ENCODE measurements around the gene EFCAB6.
A peak's percentile ranks its signal among the peaks of the same experiment; 100 is the strongest.

Gene EFCAB6

DNA sequence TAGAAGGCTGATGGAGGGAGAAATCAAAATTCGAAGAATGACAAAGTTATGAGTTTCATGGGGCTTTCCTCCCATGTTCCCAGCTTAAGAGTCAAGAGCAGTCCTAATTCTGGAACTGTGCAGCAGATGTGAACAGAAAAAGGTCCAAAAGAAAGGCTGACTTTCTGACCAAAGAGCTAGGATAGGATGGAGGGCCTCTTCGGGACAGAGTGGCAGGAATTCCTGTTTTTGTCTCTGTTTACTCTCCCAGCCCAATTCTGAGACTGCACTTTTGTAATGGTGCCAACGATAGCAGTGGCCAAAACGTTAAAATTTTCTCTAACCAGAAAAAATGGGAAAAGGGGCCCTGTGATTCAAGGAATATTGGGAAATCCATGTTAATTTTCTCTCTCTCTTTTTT is 193.6 kb downstream of the EFCAB6 start:
- TF ChIP-seq, protein P1, sequence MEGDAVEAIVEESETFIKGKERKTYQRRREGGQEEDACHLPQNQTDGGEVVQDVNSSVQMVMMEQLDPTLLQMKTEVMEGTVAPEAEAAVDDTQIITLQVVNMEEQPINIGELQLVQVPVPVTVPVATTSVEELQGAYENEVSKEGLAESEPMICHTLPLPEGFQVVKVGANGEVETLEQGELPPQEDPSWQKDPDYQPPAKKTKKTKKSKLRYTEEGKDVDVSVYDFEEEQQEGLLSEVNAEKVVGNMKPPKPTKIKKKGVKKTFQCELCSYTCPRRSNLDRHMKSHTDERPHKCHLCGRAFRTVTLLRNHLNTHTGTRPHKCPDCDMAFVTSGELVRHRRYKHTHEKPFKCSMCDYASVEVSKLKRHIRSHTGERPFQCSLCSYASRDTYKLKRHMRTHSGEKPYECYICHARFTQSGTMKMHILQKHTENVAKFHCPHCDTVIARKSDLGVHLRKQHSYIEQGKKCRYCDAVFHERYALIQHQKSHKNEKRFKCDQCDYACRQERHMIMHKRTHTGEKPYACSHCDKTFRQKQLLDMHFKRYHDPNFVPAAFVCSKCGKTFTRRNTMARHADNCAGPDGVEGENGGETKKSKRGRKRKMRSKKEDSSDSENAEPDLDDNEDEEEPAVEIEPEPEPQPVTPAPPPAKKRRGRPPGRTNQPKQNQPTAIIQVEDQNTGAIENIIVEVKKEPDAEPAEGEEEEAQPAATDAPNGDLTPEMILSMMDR (IDR thresholded peaks at IDR 0.05) = no peak
- no peak for TF ChIP-seq ZFX (IDR thresholded peaks at IDR 0.05; ENCODE audit: borderline replicate concordance)
- H3K27ac ChIP-seq = no peak overlapping the region

DNA sequence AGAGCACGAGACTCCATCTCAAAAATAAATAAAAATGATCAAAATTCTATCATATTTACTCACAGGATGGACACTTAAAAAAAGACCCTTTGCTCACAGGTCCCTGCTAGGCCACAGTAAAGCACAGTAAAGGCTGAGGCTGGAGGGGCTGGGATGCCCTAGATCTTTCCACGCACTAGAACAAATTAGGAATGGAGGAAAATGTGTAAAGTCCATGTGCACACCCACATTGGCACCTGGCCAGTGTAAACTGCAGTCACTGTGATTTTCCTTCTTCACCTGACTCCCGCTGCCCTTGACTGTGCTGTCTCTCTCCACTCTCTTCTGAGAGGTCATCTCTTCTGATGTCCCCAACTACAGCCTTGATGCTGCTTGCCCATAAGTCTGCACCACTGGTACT is 195.5 kb downstream of the EFCAB6 start:
- H3K27ac ChIP-seq = no peak overlapping the region
- TF ChIP-seq, protein P1 (IDR thresholded peaks at IDR 0.05) = no peak
- no peak for TF ChIP-seq ZFX (IDR thresholded peaks at IDR 0.05; ENCODE audit: borderline replicate concordance)

- no peak overlapping the region for H3K27ac ChIP-seq
- no peak for TF ChIP-seq ZFX (IDR thresholded peaks at IDR 0.05; ENCODE audit: borderline replicate concordance)
- TF ChIP-seq, protein P1 (IDR thresholded peaks at IDR 0.05) = no peak
These were observed 211.8 kb downstream of the EFCAB6 start for GRCh38 chr22:43600265-43600664.

GRCh38 chr22:43592476-43592875 is 219.6 kb downstream of the EFCAB6 start:
- TF ChIP-seq ZFX (IDR thresholded peaks at IDR 0.05; ENCODE audit: borderline replicate concordance) = no peak
- TF ChIP-seq, protein P1 (IDR thresholded peaks at IDR 0.05) = peak; percentile 67
- H3K27ac ChIP-seq = no peak overlapping the region

DNA sequence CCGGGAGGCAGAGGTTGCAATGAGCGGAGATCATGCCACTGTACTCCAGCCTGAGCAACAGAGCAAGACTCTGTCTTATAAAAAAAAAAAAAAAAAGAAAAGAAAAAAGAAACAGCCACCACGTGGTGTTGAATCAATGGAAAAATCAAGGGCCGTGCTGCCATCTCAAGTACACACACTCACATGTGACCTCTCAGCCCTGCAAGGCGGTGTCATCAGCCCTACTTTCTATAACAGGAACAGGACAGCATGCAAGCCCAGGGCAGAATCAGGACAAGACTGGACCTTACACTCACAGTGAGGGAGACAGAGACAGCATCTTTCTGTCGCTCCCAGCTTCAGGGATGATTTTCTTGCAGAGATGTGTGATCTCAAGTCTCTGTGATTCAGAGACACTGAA is 220.7 kb downstream of the EFCAB6 start:
- TF ChIP-seq, protein P1 (IDR thresholded peaks at IDR 0.05) = no peak
- TF ChIP-seq ZFX (IDR thresholded peaks at IDR 0.05; ENCODE audit: borderline replicate concordance) = no peak
- no peak overlapping the region for H3K27ac ChIP-seq

GRCh38 chr22:43587574-43587973 is 224.5 kb downstream of the EFCAB6 start:
- H3K27ac ChIP-seq = no peak overlapping the region
- TF ChIP-seq ZFX (IDR thresholded peaks at IDR 0.05; ENCODE audit: borderline replicate concordance) = no peak
- TF ChIP-seq, protein P1 (IDR thresholded peaks at IDR 0.05) = no peak

DNA sequence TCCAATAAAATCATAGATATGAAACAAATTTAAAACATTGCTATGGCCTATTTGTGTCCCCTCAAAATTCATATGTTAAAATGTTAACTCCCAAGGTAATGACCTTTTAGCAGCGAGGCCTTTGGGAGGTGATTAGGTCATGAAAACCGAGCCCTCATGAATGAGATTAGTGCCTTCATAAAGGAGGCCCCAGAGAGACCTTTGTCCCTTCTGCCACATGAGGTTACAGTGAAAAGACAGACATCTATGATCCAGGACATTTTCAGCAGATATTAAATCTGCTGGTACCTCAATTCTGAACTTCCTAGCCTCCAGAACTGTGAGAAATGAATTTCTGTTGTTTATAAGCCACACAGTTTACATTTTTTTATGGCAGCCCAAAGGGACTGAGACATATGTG is 228.6 kb downstream of the EFCAB6 start:
- H3K27ac ChIP-seq = no peak overlapping the region
- no peak for TF ChIP-seq ZFX (IDR thresholded peaks at IDR 0.05; ENCODE audit: borderline replicate concordance)
- TF ChIP-seq, protein P1 (IDR thresholded peaks at IDR 0.05) = no peak
